Muscle of leg (tissue), 11 donors: Measurements from ENCODE around the gene ALX4. TPM values are rescaled to one million over a fixed set of nuclear protein-coding genes. Genes with fewer than 3 reads are reported as not detected.

Source experiments
- DNase-seq: peaks from one replicate; pipeline ENCODE4 v3.0.0; 2013
- H3K27ac ChIP-seq: one replicate; pipeline ENCODE4 v1.5.1; 2013; ENCODE audit warnings: mild to moderate bottlenecking, low read length, control low read depth
- H3K27me3 ChIP-seq: one replicate; pipeline ENCODE4 v1.6.1; 2013; ENCODE audit warnings: low read length; ENCODE audit not compliant: control insufficient read depth, insufficient read depth
- H3K36me3 ChIP-seq: one replicate; pipeline ENCODE4 v1.6.1; 2013; ENCODE audit warnings: low read length; ENCODE audit not compliant: control insufficient read depth, insufficient read depth
- H3K4me1 ChIP-seq: one replicate; pipeline ENCODE4 v1.6.1; 2013; ENCODE audit warnings: low read length; ENCODE audit not compliant: control insufficient read depth, insufficient read depth
- H3K4me3 ChIP-seq: one replicate; pipeline ENCODE4 v1.5.1; 2013; ENCODE audit warnings: low read length, control low read depth
- H3K9me3 ChIP-seq: replicated peaks from 2 replicates; pipeline ENCODE4 v1.6.1; 2013; ENCODE audit warnings: low read depth, low read length; ENCODE audit not compliant: control insufficient read depth
- WGBS: methylation state at CpG from one replicate; pipeline ENCODE4 v1.1.5; 2013; ENCODE audit warnings: missing lambda C conversion rate; ENCODE audit not compliant: insufficient coverage; 5-methylcytosine and 5-hydroxymethylcytosine counted together
- polyA plus RNA-seq, 8 donors: library from polyadenylated mRNA; unstranded; fragments of 120-200 nt; gene quantifications; one replicate each; pipeline versions ENCODE4 v1.2.1 to v1.2.3, GENCODE V29; 2013; ENCODE audit warnings: inconsistent platforms in 1 of 8, low replicate concordance in 1 of 8; ENCODE audit not compliant: insufficient read length in 8 of 8, insufficient read depth in 1 of 8
- total RNA-seq: library from RNA; stranded (reverse); fragments of 120-200 nt; gene quantifications from one replicate; pipeline ENCODE4 v1.2.4, GENCODE V29; 2013

Gene ALX4
- total and polyA plus RNA-seq, 9 donors: 0.96 to 6.7 (median 3.7) TPM

- DNase-seq: no peak
- no peaks in the 10 kb centered on the region for H3K9me3 ChIP-seq
- no peak overlapping the region for H3K4me3 ChIP-seq
- no peaks in the 10 kb centered on the region for H3K27me3 ChIP-seq
- peak overlapping the region; percentile 21 for H3K27ac ChIP-seq
- 56% methylated on average over 11 of the region's 17 CpGs for WGBS
- no peaks in the 10 kb centered on the region for H3K36me3 ChIP-seq
- H3K4me1 ChIP-seq: peaks cover 24% of the 10 kb centered on the region
Observed at GRCh38 chr11:44269369-44270351, 40.3 kb downstream of the ALX4 start.

GRCh38 chr11:44268614-44269080 lies 41.3 kb downstream of the ALX4 start:
- Histone ChIP-seq H3K27ac (no peak overlapping the region), H3K36me3 (no peaks in the 10 kb centered on the region), H3K27me3 (no peaks in the 10 kb centered on the region), H3K4me1 (peaks cover 24% of the 10 kb centered on the region), H3K4me3 (no peak overlapping the region), H3K9me3 (no peaks in the 10 kb centered on the region)
- DNase-seq: no peak
- 75% methylated on average over 3 of the region's 5 CpGs for WGBS

- no peaks in the 10 kb centered on the region for H3K27me3 ChIP-seq
- H3K4me1 ChIP-seq: peaks cover 24% of the 10 kb centered on the region
- H3K36me3 ChIP-seq: no peaks in the 10 kb centered on the region
- H3K27ac ChIP-seq: no peak overlapping the region
- 78% methylated on average over 8 of the region's 8 CpGs for WGBS
- no peak overlapping the region for H3K4me3 ChIP-seq
- H3K9me3 ChIP-seq: no peaks in the 10 kb centered on the region
- no peak for DNase-seq
Observed at GRCh38 chr11:44267750-44268613, 42.0 kb downstream of the ALX4 start.

- no peak for DNase-seq
- 86% methylated on average over 20 of the region's 24 CpGs for WGBS
Observed at GRCh38 chr11:44267006-44267749, 42.8 kb downstream of the ALX4 start.

GRCh38 chr11:44266056-44266780 lies 43.7 kb downstream of the ALX4 start:
- Histone ChIP-seq H3K27ac (no peak overlapping the region), H3K4me1 (peaks cover 26% of the 10 kb centered on the region), H3K27me3 (no peaks in the 10 kb centered on the region), H3K4me3 (no peak overlapping the region), H3K9me3 (no peaks in the 10 kb centered on the region), H3K36me3 (no peaks in the 10 kb centered on the region)
- no peak for DNase-seq
- WGBS: 64% methylated on average over 3 of the region's 9 CpGs

More at GRCh38 chr11:44267006-44267749, 42.8 kb downstream of the ALX4 start:
- H3K27me3 ChIP-seq: no peaks in the 10 kb centered on the region
- peaks cover 24% of the 10 kb centered on the region for H3K4me1 ChIP-seq
- H3K36me3 ChIP-seq: no peaks in the 10 kb centered on the region
- no peaks in the 10 kb centered on the region for H3K9me3 ChIP-seq
- H3K4me3 ChIP-seq: no peak overlapping the region
- no peak overlapping the region for H3K27ac ChIP-seq

GRCh38 chr11:44264761-44265160 lies 45.2 kb downstream of the ALX4 start:
- 84% methylated on average over 21 of the region's 22 CpGs for WGBS
- Histone ChIP-seq H3K4me3 (no peak overlapping the region), H3K9me3 (no peaks in the 10 kb centered on the region), H3K27me3 (no peaks in the 10 kb centered on the region), H3K36me3 (no peaks in the 10 kb centered on the region), H3K4me1 (peaks cover 23% of the 10 kb centered on the region), H3K27ac (no peak overlapping the region)
- DNase-seq: no peak

GRCh38 chr11:44264438-44264749 lies 45.5 kb downstream of the ALX4 start:
- H3K27ac ChIP-seq: no peak overlapping the region
- no peak overlapping the region for H3K4me3 ChIP-seq
- no peaks in the 10 kb centered on the region for H3K9me3 ChIP-seq
- no peak for DNase-seq
- H3K36me3 ChIP-seq: no peaks in the 10 kb centered on the region
- H3K4me1 ChIP-seq: peaks cover 23% of the 10 kb centered on the region
- 86% methylated on average over 6 of the region's 8 CpGs for WGBS
- H3K27me3 ChIP-seq: no peaks in the 10 kb centered on the region

GRCh38 chr11:44263738-44264437 lies 46.1 kb downstream of the ALX4 start:
- Histone ChIP-seq H3K4me1 (peaks cover 26% of the 10 kb centered on the region), H3K36me3 (peaks cover under 1% of the 10 kb centered on the region), H3K27me3 (no peaks in the 10 kb centered on the region), H3K9me3 (no peaks in the 10 kb centered on the region), H3K27ac (no peak overlapping the region), H3K4me3 (no peak overlapping the region)
- no peak for DNase-seq
- 81% methylated on average over 17 of the region's 20 CpGs for WGBS
